Right atrium auricular region (tissue), 2 donors: ENCODE data around the gene OR10V1. TPM values are rescaled to one million over a fixed set of nuclear protein-coding genes. Genes with fewer than 3 reads are reported as not detected.
A peak's percentile ranks its signal among the peaks of the same experiment; 100 is the strongest.

Experiments used
- DNase-seq: peaks from one replicate; pipeline ENCODE4 v3.0.0-alpha.2; 2019; ENCODE audit warnings: low spot score
- H3K27ac ChIP-seq, 2 donors: fragments of 200-600 bp; sonication (generic); 1 replicate in 1 of 2; 2 replicates in 1 of 2; pipeline ENCODE4 v1.5.1; 2016 to 2019
- H3K27me3 ChIP-seq, 2 donors: fragments of 200-600 bp; sonication (generic); one replicate each; pipeline versions ENCODE4 v1.5.1 to v1.6.0; 2017 to 2019
- H3K36me3 ChIP-seq: fragments of 200-600 bp; sonication (generic); one replicate; pipeline ENCODE4 v1.5.1; 2016
- H3K4me1 ChIP-seq, 2 donors: fragments of 200-600 bp; sonication (generic); one replicate each; pipeline versions ENCODE4 v1.5.1 to v1.6.0; 2017 to 2019
- H3K4me3 ChIP-seq, 2 donors: fragments of 200-600 bp; sonication (generic); 1 replicate in 1 of 2; 2 replicates in 1 of 2; pipeline ENCODE4 v1.5.1; 2017 to 2019; ENCODE audit warnings: mild to moderate bottlenecking in 1 of 2, moderate library complexity in 1 of 2
- H3K9me3 ChIP-seq, 2 donors: fragments of 200-600 bp; sonication (generic); one replicate each; pipeline ENCODE4 v1.5.1; 2019
- total RNA-seq, 2 donors: library from RNA; depleted of rRNA; stranded (reverse); fragments of >200 nt; gene quantifications; one replicate each; pipeline ENCODE4 v1.1.0, GENCODE V29; 2016
- TF ChIP-seq, protein P1 (sequence below), 2 donors: fragments of 200-600 bp; sonication (generic); IDR thresholded peaks; one replicate each; pipeline ENCODE4 v1.5.1; 2019; ENCODE audit warnings: antibody characterized with exemption in 2 of 2

Gene OR10V1
- total RNA-seq = not detected

DNA sequence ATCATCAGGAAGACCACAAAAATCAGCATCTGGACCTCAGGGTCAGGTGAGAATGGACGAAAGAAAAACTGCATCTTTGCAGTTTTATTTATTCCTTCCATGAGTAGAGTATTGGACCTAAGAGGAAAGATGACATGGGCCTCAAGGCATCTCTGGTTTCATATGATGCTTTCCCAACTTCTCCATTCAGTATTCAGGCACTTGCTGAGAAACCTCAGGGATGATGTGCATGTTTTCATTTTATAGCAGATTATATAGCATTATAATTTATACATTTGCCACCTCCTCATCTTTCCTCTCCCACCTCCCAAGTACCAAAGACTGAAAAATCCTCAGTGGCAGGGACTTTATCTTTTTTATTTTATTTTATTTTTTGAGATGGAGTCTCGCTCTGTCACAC lies at the start of gene OR10V1:
OR10V1 (minus strand) TSS at position 101 of the 400 bp plus-strand sequence; CDS start at position 101, 0 bp downstream.
- no peak within 1 kb of the TSS for H3K4me3 ChIP-seq
- H3K27me3 ChIP-seq = no peaks in the 10 kb centered on the region
- no peak within 1 kb of the TSS for H3K27ac ChIP-seq
- no peaks in the 10 kb centered on the region for H3K4me1 ChIP-seq
- TF ChIP-seq, protein P1, sequence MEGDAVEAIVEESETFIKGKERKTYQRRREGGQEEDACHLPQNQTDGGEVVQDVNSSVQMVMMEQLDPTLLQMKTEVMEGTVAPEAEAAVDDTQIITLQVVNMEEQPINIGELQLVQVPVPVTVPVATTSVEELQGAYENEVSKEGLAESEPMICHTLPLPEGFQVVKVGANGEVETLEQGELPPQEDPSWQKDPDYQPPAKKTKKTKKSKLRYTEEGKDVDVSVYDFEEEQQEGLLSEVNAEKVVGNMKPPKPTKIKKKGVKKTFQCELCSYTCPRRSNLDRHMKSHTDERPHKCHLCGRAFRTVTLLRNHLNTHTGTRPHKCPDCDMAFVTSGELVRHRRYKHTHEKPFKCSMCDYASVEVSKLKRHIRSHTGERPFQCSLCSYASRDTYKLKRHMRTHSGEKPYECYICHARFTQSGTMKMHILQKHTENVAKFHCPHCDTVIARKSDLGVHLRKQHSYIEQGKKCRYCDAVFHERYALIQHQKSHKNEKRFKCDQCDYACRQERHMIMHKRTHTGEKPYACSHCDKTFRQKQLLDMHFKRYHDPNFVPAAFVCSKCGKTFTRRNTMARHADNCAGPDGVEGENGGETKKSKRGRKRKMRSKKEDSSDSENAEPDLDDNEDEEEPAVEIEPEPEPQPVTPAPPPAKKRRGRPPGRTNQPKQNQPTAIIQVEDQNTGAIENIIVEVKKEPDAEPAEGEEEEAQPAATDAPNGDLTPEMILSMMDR (IDR thresholded peaks at IDR 0.05) = no peak
- no peaks in the 10 kb centered on the region for H3K36me3 ChIP-seq
- no peak for DNase-seq
- no peaks in the 10 kb centered on the region for H3K9me3 ChIP-seq

GRCh38 chr11:59761993-59762392 lies 48.3 kb upstream of the OR10V1 start:
- DNase-seq = no peak
- H3K9me3 ChIP-seq = no peaks in the 10 kb centered on the region
- peak overlapping the region; percentile 34 to 37 for H3K27ac ChIP-seq
- TF ChIP-seq, protein P1 (IDR thresholded peaks at IDR 0.05) = no peak
- no peaks in the 10 kb centered on the region for H3K27me3 ChIP-seq
- no peak overlapping the region for H3K4me3 ChIP-seq
- no peaks in the 10 kb centered on the region for H3K36me3 ChIP-seq
- H3K4me1 ChIP-seq = peaks cover 2 to 56% of the 10 kb centered on the region in 2 donors

- TF ChIP-seq, protein P1 (IDR thresholded peaks at IDR 0.05) = no peak
- no peak for DNase-seq
- Histone ChIP-seq H3K4me3 (no peak overlapping the region), H3K36me3 (no peaks in the 10 kb centered on the region), H3K27me3 (no peaks in the 10 kb centered on the region), H3K4me1 (peaks cover 2 to 56% of the 10 kb centered on the region in 2 donors), H3K9me3 (no peaks in the 10 kb centered on the region), H3K27ac (no peak overlapping the region)
Observed at GRCh38 chr11:59760771-59761170, 47.1 kb upstream of the OR10V1 start.

DNA sequence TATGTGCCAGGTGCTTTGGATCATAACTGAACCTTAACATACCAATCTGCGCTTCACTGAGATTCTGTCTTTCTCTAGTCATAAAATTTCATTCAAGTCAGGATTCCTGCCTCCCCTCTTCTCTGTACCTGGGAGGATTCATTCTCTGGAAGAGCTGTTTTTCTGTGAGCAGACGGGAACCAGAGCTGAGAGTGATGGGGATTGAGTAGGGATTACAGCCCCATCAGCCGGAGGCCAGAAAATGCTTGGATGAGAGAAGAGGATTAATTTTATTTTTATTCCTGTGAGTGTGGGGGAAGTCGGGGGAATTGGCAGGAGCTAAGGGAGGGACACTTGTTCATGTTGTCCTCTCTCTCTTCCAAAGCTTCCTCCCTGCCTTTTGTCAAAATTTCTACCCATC lies 46.3 kb upstream of the OR10V1 start:
- Histone ChIP-seq H3K4me1 (peaks cover 2 to 51% of the 10 kb centered on the region in 2 donors), H3K9me3 (no peaks in the 10 kb centered on the region), H3K36me3 (no peaks in the 10 kb centered on the region), H3K27ac (peak overlapping the region in 1 of 2 donors; percentile 5), H3K4me3 (no peak overlapping the region), H3K27me3 (no peaks in the 10 kb centered on the region)
- no peak for DNase-seq
- TF ChIP-seq, protein P1 (IDR thresholded peaks at IDR 0.05) = no peak

DNA sequence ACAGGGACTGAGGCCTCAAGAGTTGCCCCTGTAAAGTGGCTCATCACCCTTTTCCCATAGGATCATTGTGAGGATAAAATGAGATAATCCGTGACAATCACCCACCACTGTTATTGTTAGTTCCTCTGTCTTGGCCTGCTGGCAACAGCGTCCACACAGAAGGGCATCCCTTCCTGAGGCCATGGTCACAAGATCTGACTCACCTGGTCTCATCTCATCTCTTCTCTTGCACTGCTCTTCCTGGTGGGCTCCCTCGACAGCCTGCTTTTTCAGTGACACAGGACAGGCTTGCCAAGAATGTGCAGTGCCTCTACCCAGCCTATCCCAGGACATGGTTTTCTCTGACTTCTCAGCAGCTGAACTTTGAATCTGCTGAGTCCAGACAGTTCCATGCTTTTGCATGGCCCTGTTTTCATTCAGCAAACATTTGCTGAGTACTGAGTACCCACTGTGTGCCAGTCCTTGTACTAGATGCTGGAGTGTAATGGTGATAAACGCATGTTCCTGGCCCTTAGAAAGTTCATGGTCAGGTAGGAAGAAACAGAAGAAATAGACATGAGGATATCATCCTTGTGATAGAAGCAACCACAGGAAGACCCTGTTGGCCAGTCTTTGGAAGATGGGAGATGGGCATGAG lies 44.9 kb upstream of the OR10V1 start:
- no peak overlapping the region for H3K27ac ChIP-seq

More for the DNA sequence above, 44.9 kb upstream of the OR10V1 start:
- Histone ChIP-seq H3K27me3 (no peaks in the 10 kb centered on the region), H3K4me3 (no peak overlapping the region), H3K4me1 (peaks cover 2 to 51% of the 10 kb centered on the region in 2 donors), H3K36me3 (no peaks in the 10 kb centered on the region), H3K9me3 (no peaks in the 10 kb centered on the region)
- TF ChIP-seq, protein P1 (IDR thresholded peaks at IDR 0.05) = no peak
- no peak for DNase-seq
